Measurements from ENCODE around the gene SHISA6. TPM values are rescaled to one million over a fixed set of nuclear protein-coding genes. Genes with fewer than 3 reads are reported as not detected.

Gene SHISA6
- total and polyA plus RNA-seq, 11 donors: 0.16 to 1.0 (median 0.29) TPM

- no peaks in the 10 kb centered on the region for H3K9me3 ChIP-seq
- no peaks in the 10 kb centered on the region for H3K27me3 ChIP-seq
- no peak for TF ChIP-seq POLR2A (IDR thresholded peaks at IDR 0.05)
- intact Hi-C loops (cut with DNase I): no loop called here
- no peak overlapping the region for H3K4me3 ChIP-seq
- H3K4me1 ChIP-seq: no peaks in the 10 kb centered on the region
- WGBS, 4 donors: 61 to 71% (median 68%) methylated on average over 9 of the region's 9 CpGs
- ATAC-seq (no peak), DNase-seq (no peak)
- H3K27ac ChIP-seq: no peak overlapping the region
- H3K36me3 ChIP-seq: no peaks in the 10 kb centered on the region
These were observed 61.6 kb downstream of the SHISA6 start for GRCh38 chr17:11302401-11303186.

- Histone ChIP-seq H3K4me1 (no peaks in the 10 kb centered on the region), H3K27ac (no peak overlapping the region), H3K4me3 (no peak overlapping the region), H3K27me3 (no peaks in the 10 kb centered on the region), H3K9me3 (no peaks in the 10 kb centered on the region), H3K36me3 (no peaks in the 10 kb centered on the region)
- TF ChIP-seq CTCF (IDR thresholded peaks at IDR 0.05) (no peak), POLR2A (IDR thresholded peaks at IDR 0.05) (no peak)
- intact Hi-C loops (cut with DNase I): no loop called here
- no peak for DNase-seq
- no peak for ATAC-seq
- 86 to 91% (median 88%) methylated on average over 12 of the region's 12 CpGs for WGBS, 4 donors
These were observed 62.9 kb downstream of the SHISA6 start for GRCh38 chr17:11303773-11304394.

GRCh38 chr17:11304568-11304967, 63.6 kb downstream of the SHISA6 start:
- no peaks in the 10 kb centered on the region for H3K27me3 ChIP-seq
- DNase-seq: no peak
- H3K36me3 ChIP-seq: no peaks in the 10 kb centered on the region
- H3K4me1 ChIP-seq: no peaks in the 10 kb centered on the region
- no peaks in the 10 kb centered on the region for H3K9me3 ChIP-seq
- H3K4me3 ChIP-seq: no peak overlapping the region
- ATAC-seq: peak in 2 of 4 donors; percentile 52 to 72
- TF ChIP-seq POLR2A (IDR thresholded peaks at IDR 0.05) (no peak), CTCF (IDR thresholded peaks at IDR 0.05) (no peak)
- 71 to 76% (median 73%) methylated on average over 7 of the region's 7 CpGs for WGBS, 4 donors
- H3K27ac ChIP-seq: no peak overlapping the region
- intact Hi-C loops (cut with DNase I): no loop called here

- Histone ChIP-seq H3K4me3 (no peak overlapping the region), H3K27me3 (no peaks in the 10 kb centered on the region), H3K27ac (no peak overlapping the region), H3K36me3 (no peaks in the 10 kb centered on the region), H3K4me1 (no peaks in the 10 kb centered on the region), H3K9me3 (no peaks in the 10 kb centered on the region)
- ATAC-seq (no peak), DNase-seq (no peak)
- TF ChIP-seq POLR2A (IDR thresholded peaks at IDR 0.05) (no peak), CTCF (IDR thresholded peaks at IDR 0.05) (no peak)
- intact Hi-C loops (cut with DNase I): no loop called here
- WGBS, 4 donors: 94 to 96% (median 95%) methylated on average over 9 of the region's 9 CpGs
These were observed 64.5 kb downstream of the SHISA6 start for GRCh38 chr17:11305524-11305923.

Data from heart left ventricle (tissue), 16 donors.